Measurements from ENCODE around the gene NUPR1.

DNA sequence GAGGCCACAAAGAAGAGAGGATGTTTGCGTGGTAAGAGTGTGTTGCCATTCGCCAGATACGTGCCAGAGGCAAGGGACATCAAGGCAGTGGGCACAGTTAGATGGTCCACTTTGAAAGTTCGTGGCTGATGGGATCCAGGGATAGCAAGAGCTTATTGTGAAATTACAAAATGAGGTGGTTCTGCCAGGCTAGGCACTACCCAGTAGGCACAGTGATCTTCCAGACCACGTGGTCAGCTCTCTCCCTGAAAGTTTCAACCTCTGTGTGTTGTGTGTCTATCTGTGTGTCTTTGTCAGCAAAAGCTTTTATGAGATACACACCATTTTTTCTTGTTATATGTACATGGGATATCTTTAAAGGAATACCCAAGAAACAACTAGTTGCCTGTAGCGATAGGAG is 24.4 kb upstream of the NUPR1 start:
- TF ChIP-seq POLR2A (IDR thresholded peaks at IDR 0.05) (no peak), CTCF (IDR thresholded peaks at IDR 0.05) (no peak)
